Kidney glomerular epithelial cell (primary cell): ENCODE results near the gene PHLPP1.

Experiments
- DNase-seq: peaks from one replicate; lab custom pipeline; 2025; lab: John Stamatoyannopoulos, UW

Gene PHLPP1

GRCh38 chr18:62741118-62741566 lies 25.8 kb downstream of the PHLPP1 start:
- no peak for DNase-seq

- no peak for DNase-seq
Measured at GRCh38 chr18:62741584-62741983, 26.2 kb downstream of the PHLPP1 start.

GRCh38 chr18:62744076-62744968 lies 29.0 kb downstream of the PHLPP1 start:
- no peak for DNase-seq

GRCh38 chr18:62745089-62745751 lies 29.9 kb downstream of the PHLPP1 start:
- DNase-seq: no peak

GRCh38 chr18:62749389-62749788 lies 34.0 kb downstream of the PHLPP1 start:
- DNase-seq: no peak

DNA sequence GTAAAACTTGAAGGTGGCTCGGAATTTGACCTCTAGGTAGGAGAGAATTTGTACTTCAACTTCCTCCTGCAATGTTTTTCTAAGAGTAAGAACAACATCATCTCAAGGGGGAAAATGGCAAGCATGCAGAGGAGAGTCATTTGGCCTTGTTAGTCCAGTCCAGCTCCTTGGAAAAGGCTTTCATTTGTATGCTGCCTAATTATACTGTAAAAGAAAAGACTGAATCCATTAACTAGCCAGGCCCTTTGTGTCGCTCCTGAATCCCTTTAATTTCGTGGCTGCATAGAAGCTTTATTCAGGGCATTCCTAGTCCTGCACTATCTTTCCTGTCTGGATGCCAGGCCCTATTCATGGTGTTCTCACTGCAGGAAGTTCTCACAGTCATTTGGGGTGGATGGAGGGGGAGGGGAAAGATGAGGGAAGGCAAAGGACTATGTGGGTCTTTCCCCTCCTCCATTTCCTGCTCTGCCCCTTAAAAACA lies 36.0 kb downstream of the PHLPP1 start:
- DNase-seq: peak; percentile 38

GRCh38 chr18:62751977-62752376 lies 36.6 kb downstream of the PHLPP1 start:
- DNase-seq: no peak

DNA sequence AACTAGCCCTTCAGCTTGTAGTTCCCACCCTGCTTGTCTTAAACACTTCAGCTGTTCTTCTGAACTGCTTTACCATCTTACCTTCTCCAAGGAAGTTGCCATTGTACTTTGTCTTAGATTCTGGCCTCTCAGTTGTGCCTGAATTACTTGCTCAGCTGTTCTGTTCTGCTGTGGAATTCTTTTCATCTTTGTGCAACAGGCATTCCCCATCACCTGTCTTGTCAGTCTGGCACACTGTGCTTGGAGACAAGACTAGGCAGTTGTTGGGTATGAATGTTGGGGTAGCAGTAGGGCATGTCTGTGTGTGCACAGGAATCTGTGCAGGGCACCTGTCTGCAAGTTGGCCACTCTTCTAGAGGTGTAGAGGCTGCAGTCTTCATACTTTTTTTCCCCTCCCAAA lies 38.7 kb downstream of the PHLPP1 start:
- DNase-seq: no peak

DNA sequence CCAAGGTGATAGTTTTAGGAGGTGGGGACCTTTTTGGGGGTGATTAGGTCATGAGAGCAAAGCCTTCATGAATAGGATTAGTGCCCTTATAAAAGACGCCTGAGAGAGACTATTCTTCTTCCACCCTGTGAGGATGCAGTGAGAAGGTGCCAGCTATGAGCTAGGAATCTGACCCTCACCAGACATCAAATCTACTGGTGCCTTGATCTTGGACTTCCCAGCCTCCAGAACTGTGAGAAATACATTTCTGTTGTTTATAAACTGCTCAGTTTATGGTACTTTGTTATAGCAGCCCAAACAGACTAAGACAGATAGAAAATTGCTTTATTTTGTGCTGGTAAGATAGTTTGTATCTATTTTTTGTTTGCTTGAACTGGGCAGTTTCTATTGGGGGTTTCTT lies 40.1 kb downstream of the PHLPP1 start:
- DNase-seq: no peak

DNA sequence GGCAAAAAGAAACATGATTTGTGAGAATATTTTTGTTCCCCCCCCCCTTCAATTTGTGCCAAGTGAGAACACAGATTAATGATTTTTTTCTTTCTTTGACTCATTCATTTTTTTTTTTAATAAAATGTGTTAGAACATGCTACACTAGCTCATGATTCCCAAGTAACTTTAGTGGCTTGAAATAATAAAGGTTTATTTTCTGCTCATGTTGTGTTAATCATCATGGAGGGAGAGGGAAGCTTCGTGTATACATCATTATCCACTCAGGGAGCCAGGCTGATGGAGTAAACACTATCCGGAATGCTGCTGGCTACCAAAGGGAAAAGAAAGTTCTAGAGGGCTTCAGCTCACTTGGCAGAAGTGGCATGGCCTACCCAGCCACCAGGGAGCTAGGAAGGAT lies 40.6 kb downstream of the PHLPP1 start:
- no peak for DNase-seq

- no peak for DNase-seq
Measured at GRCh38 chr18:62757399-62758010, 42.2 kb downstream of the PHLPP1 start.

GRCh38 chr18:62758591-62758990 lies 43.2 kb downstream of the PHLPP1 start:
- no peak for DNase-seq

DNA sequence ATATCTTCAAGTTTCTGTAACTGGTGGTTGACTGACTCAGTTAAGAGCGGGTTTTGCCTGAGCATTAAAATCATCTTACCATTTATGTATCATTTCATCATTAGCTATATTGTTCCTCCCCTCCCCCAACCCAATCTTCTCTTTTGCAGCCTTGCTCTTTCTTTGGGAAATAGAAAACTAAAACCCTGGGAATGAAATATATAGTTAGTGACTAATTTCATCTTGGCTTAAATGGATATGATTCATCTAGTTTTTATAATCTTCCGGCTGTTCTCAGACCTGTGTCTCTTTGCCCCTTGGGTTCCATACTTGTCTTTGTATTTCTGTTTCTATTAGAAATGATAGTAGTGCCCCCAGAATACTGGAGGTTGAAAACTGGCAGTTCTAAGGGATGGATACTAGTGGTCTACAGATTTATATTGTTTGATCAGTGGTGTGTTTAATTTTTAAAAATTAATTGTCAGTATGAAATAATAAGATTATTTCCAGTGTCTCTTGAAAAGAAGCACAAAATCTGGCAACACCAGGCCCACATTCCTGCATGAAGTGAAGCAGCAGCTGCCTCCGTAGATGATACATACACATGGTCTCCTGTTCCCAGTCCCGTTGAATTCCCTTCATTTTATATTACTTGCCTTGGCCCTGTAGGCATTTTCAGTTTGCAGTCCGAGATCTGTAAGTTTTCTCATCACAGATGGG lies 44.5 kb downstream of the PHLPP1 start:
- DNase-seq: no peak

- no peak for DNase-seq
Measured at GRCh38 chr18:62760403-62760734, 45.0 kb downstream of the PHLPP1 start.

DNA sequence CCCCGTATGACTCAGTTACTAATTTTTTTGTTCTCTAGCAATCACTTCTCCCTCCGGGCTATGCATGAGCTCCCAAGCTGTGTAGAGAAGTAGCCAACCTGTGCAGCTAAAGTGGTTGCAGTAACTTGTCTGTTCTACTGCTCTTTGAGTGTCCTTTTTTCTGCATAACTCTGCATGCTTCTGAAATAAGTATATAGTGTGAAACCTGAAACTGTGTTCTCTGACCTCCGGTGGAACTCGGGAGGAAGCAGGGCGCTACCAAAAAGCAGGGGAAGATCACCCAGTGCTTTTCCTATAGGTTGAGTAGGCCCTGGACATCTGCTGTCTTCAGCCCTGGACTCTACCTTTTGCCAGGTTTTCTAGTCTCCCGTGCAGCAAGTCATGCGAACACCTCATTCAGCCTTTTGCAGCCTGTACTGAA lies 47.8 kb downstream of the PHLPP1 start:
- DNase-seq: no peak

- DNase-seq: no peak
Measured at GRCh38 chr18:62766266-62766665, 50.9 kb downstream of the PHLPP1 start.

DNA sequence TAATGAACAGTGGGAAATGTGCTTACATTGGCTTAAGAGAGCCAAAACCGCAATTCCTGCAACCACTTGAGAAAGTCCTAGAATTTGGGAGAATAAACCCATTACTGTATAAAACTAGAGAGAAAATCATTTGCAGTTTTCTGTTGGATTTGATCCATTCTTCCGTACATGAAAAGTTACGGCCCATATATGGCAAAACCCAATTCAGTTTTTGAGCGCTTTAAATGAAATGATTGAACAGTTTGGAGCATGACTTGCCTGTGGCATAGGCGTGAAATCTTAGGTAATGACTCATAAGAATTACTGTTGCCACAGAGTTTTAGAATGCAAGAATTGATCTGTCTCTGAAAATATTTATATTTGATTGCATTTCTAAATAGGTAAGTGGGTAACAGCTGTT lies 52.0 kb downstream of the PHLPP1 start:
- DNase-seq: no peak

DNA sequence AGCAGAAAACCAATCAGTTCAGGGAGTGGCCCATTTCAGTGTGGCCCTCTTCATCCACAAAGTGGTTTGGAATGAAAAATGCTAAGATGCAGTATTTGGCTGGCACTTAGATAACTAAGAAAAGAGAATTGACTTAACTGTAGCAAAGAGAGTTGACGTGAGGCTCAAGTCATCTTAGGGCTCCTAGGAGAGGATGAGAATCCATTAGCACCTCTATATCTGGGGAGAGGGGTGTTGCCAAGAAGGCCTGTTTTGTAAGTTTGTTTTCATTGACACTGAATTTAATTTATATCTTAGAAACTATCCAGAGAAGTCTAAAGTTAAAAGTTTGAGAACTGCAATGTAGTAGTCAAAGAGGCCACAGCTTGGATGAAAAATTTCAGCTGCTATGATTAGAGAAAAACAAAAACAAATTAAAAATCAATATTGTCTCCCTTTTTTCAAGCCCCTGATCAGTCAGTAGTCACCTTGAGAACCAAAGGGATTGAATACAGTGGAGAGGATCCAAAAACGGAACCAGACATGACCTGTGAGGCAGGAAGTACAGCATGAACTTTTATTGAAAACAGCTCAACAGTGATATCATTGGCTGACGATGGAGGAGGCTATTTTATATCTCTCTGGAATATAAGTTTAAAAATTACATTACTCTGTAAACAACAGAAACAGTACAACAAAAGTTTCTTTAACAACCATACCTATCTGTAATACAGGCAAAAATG lies 52.7 kb downstream of the PHLPP1 start:
- DNase-seq: no peak

DNA sequence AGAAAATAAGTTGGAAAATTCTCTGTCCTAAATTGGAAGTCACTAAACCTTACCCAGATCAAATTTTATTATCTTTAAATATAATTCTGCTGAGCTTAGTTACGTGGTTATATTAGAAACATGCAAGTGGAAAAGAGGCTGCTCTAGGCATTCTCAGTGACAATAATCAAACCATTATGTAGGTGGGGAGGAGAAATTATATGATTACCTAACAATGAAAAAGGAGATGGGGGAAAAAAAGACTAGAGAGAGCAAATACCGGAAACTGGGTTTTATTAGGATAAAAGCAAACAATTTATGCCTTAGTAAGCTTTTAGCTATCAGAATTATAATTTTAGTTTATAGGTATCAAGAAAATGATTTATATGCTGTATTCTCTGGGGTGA lies 53.2 kb downstream of the PHLPP1 start:
- DNase-seq: no peak

- DNase-seq: no peak
Measured at GRCh38 chr18:62769216-62769615, 53.9 kb downstream of the PHLPP1 start.

DNA sequence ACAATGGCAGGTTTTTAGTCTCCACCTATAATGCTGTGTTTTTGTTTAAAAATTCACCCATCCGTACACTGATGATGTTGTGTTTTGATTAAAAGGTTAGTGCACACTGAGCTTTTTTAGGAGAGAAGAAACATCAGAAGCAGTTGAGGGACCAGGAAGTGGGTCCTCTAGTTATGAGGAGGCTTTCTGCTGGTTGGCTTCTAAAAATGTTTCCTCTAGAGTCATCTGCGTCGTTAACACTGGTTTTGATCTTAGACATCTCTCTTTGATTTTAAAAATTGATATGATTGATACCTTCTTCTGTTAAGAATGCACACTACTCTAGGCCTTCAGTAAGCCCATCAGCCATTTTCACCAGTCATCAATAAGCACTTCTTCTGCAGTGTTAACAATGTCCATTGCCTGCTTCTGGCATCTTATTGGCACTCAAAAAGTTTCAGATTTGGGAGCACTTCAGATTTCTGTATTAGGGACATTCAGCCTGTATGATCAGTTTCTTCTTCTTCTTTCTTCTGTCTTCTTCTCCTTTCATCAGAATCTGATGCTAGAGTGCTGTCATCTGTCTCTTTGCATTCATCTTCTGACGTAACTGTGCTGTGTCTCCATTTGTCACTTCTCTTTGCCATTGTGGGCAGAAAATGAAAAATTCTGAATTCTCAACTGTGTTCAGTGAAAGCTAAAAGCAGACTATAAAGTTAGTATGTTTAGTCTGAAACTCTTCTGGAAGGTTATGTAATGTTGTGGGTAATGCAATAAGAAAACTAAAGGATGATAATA lies 56.3 kb downstream of the PHLPP1 start:
- DNase-seq: no peak
